Calu3 (cell line): ENCODE measurements around the gene EPB41L3. TPM values are rescaled to one million over a fixed set of nuclear protein-coding genes. Genes with fewer than 3 reads are reported as not detected.

Experiments used
- BruUV-seq: library from RNA; stranded (reverse); fragments of 400-500 nt; replicated peaks from 2 replicates; lab custom pipeline; 2021; lab: Mats Ljungman, UMichigan
- CTCF ChIA-PET: fragments of 300-600 bp; sonication (Branson Sonifier 250); formaldehyde crosslinking; loops from one replicate; lab custom pipeline; 2022; ENCODE audit warnings: antibody characterized with exemption; lab: Charles Lee
- DNase-seq: peaks from one replicate; pipeline ENCODE4 v3.0.0; 2022
- H3K27ac Mint-ChIP-seq: one replicate; pipeline ENCODE4 v1.8.0; 2022; ENCODE audit warnings: mixed read lengths; ENCODE audit not compliant: unreplicated experiment
- H3K27me3 Mint-ChIP-seq: one replicate; pipeline ENCODE4 v1.8.0; 2022; ENCODE audit warnings: mixed read lengths; ENCODE audit not compliant: unreplicated experiment
- H3K36me3 Mint-ChIP-seq: one replicate; pipeline ENCODE4 v1.8.0; 2022; ENCODE audit warnings: mild to moderate bottlenecking, moderate library complexity, mixed read lengths; ENCODE audit not compliant: insufficient read depth, unreplicated experiment
- H3K4me1 Mint-ChIP-seq: one replicate; pipeline ENCODE4 v1.8.0; 2022; ENCODE audit warnings: mild to moderate bottlenecking, low read depth, mixed read lengths; ENCODE audit not compliant: unreplicated experiment
- H3K4me3 Mint-ChIP-seq: one replicate; pipeline ENCODE4 v1.8.0; 2022; ENCODE audit warnings: mild to moderate bottlenecking, low read depth, moderate library complexity, mixed read lengths; ENCODE audit not compliant: unreplicated experiment
- H3K9me3 Mint-ChIP-seq: one replicate; pipeline ENCODE4 v1.8.0; 2022; ENCODE audit warnings: low read depth, mixed read lengths; ENCODE audit not compliant: unreplicated experiment
- CTCF ChIP-seq: fragments of 200-600 bp; IDR thresholded peaks from one replicate; pipeline ENCODE4 v1.8.0; 2022; ENCODE audit warnings: antibody characterized with exemption; ENCODE audit not compliant: unreplicated experiment
- intact Hi-C: fragments of 100-400 bp; cut with micrococcal nuclease; formaldehyde crosslinking; loops from one replicate; pipeline ENCODE4 v1.10.0; 2022; ENCODE audit not compliant: unreplicated experiment
- total RNA-seq: library from RNA; stranded (reverse); gene quantifications from 2 replicates; pipeline ENCODE4 v1.2.3, GENCODE V29; 2022

Gene EPB41L3
- total RNA-seq, 1 experiment from 2014 or later = not detected

- H3K36me3 Mint-ChIP-seq = no peaks in the 10 kb centered on the region
- DNase-seq = no peak
- TF ChIP-seq CTCF = no peak
- peaks cover 17% of the 10 kb centered on the region for H3K27me3 Mint-ChIP-seq
- H3K9me3 Mint-ChIP-seq = peaks cover 5% of the 10 kb centered on the region
- intact Hi-C loops = no loop called here
- BruUV-seq = no TSS peak
- CTCF ChIA-PET = no interaction called here
- no peaks in the 10 kb centered on the region for H3K4me1 Mint-ChIP-seq
- H3K27ac Mint-ChIP-seq = no peak overlapping the region
- H3K4me3 Mint-ChIP-seq = no peak overlapping the region
Observed at GRCh38 chr18:5506174-5506573, 37.6 kb downstream of the EPB41L3 start.

- TF ChIP-seq CTCF = no peak
- CTCF ChIA-PET = no interaction called here
- H3K27ac Mint-ChIP-seq = no peak overlapping the region
Observed at GRCh38 chr18:5503740-5504139, 40.1 kb downstream of the EPB41L3 start.

GRCh38 chr18:5500158-5500939 is 43.4 kb downstream of the EPB41L3 start:
- BruUV-seq = no TSS peak
- H3K9me3 Mint-ChIP-seq = peaks cover 8% of the 10 kb centered on the region
- H3K36me3 Mint-ChIP-seq = no peaks in the 10 kb centered on the region
- no peak for TF ChIP-seq CTCF
- CTCF ChIA-PET = no interaction called here
- H3K4me1 Mint-ChIP-seq = no peaks in the 10 kb centered on the region
- peaks cover under 1% of the 10 kb centered on the region for H3K27me3 Mint-ChIP-seq
- intact Hi-C loops = no loop called here
- no peak overlapping the region for H3K27ac Mint-ChIP-seq
- no peak overlapping the region for H3K4me3 Mint-ChIP-seq
- DNase-seq = no peak

More at GRCh38 chr18:5503740-5504139, 40.1 kb downstream of the EPB41L3 start:
- intact Hi-C loops = no loop called here
- Mint-ChIP-seq H3K4me3 (no peak overlapping the region), H3K9me3 (peaks cover 7% of the 10 kb centered on the region), H3K27me3 (peaks cover 17% of the 10 kb centered on the region), H3K4me1 (no peaks in the 10 kb centered on the region), H3K36me3 (no peaks in the 10 kb centered on the region)
- BruUV-seq = no TSS peak
- DNase-seq = no peak

GRCh38 chr18:5498452-5498851 is 45.3 kb downstream of the EPB41L3 start:
- BruUV-seq = no TSS peak
- TF ChIP-seq CTCF = no peak
- Mint-ChIP-seq H3K36me3 (no peaks in the 10 kb centered on the region), H3K27ac (no peak overlapping the region), H3K4me3 (no peak overlapping the region), H3K4me1 (no peaks in the 10 kb centered on the region), H3K27me3 (no peaks in the 10 kb centered on the region), H3K9me3 (peaks cover 14% of the 10 kb centered on the region)
- DNase-seq = no peak
- intact Hi-C loops = no loop called here
- CTCF ChIA-PET = no interaction called here
